HepG2 (cell line): ENCODE measurements around the gene TUFM. TPM values are rescaled to one million over a fixed set of nuclear protein-coding genes. Genes with fewer than 3 reads are reported as not detected.
A peak's percentile ranks its signal among the peaks of the same experiment; 100 is the strongest.

Source experiments
- ATF2 ChIP-seq: sonication (generic); formaldehyde crosslinking; IDR thresholded peaks from 2 replicates; pipeline ENCODE4 v1.4.0; 2020; ENCODE audit warnings: missing genetic modification reagents
- HMG20A ChIP-seq: IDR thresholded peaks from 2 replicates; pipeline ENCODE4 v1.6.1; 2016; ENCODE audit warnings: borderline replicate concordance
- HNF4G ChIP-seq, 2 experiments: sonication (generic) in 1 of 2; formaldehyde crosslinking in 1 of 2; IDR thresholded peaks; 2 replicates each; pipeline versions ENCODE4 v1.4.0 to v1.6.1; 2011 to 2020; ENCODE audit warnings: borderline replicate concordance in 2 of 2, low read depth in 2 of 2, mild to moderate bottlenecking in 2 of 2, low read length in 1 of 2, missing genetic modification reagents in 1 of 2, moderate library complexity in 1 of 2
- IKZF1 ChIP-seq: fragments of 450-650 bp; IDR thresholded peaks from 2 replicates; pipeline ENCODE4 v1.7.1; 2016
- IRX3 ChIP-seq: sonication (generic); formaldehyde crosslinking; IDR thresholded peaks from 2 replicates; pipeline ENCODE4 v1.8.1; 2023; ENCODE audit warnings: mild to moderate bottlenecking, low read depth, missing genetic modification reagents, borderline replicate concordance
- JARID2 ChIP-seq: sonication (generic); formaldehyde crosslinking; IDR thresholded peaks from 2 replicates; pipeline ENCODE4 v1.8.1; 2023; ENCODE audit warnings: missing genetic modification reagents, inconsistent platforms; ENCODE audit not compliant: insufficient replicate concordance
- KDM5A ChIP-seq: fragments of 200-600 bp; sonication (generic); IDR thresholded peaks from 2 replicates; pipeline ENCODE4 v1.7.0; 2018; ENCODE audit warnings: antibody characterized with exemption, mild to moderate bottlenecking, low read length, borderline replicate concordance
- MEIS2 ChIP-seq: sonication (generic); formaldehyde crosslinking; IDR thresholded peaks from 2 replicates; pipeline ENCODE4 v1.9.0; 2021; ENCODE audit warnings: mild to moderate bottlenecking, missing genetic modification reagents
- RFX3 ChIP-seq: IDR thresholded peaks from 2 replicates; pipeline ENCODE4 v1.6.1; 2016; ENCODE audit warnings: missing biosample characterization, missing genetic modification reagents
- SOX13 ChIP-seq, 3 experiments: fragments of 450-650 bp in 1 of 3; sonication (generic) in 1 of 3; formaldehyde crosslinking in 1 of 3; IDR thresholded peaks in 2 of 3; conservative IDR thresholded peaks in 1 of 3; 2 replicates each; pipeline versions ENCODE4 v1.5.0 to v1.6.1; 2016 to 2020; ENCODE audit warnings: antibody characterized with exemption in 1 of 3, mild to moderate bottlenecking in 1 of 3, missing compliant biosample characterization in 1 of 3, missing genetic modification reagents in 1 of 3, moderate library complexity in 1 of 3
- TRIM24 ChIP-seq: sonication (generic); formaldehyde crosslinking; IDR thresholded peaks from 2 replicates; pipeline ENCODE4 v1.8.0; 2022; ENCODE audit warnings: mild to moderate bottlenecking, missing genetic modification reagents
- ZNF205 ChIP-seq: IDR thresholded peaks from 2 replicates; pipeline ENCODE4 v1.6.1; 2018; ENCODE audit warnings: missing biosample characterization, missing genetic modification reagents
- polyA plus RNA-seq, 8 experiments: library from polyadenylated mRNA; depleted of rRNA in 3 of 8; stranded (reverse) in 7 of 8; unstranded in 1 of 8; fragments of >200 nt; fragmentation: Illumina TruSeq in 4 of 8; extraction: Trizol in 4 of 8; gene quantifications; 2 replicates each; pipeline versions ENCODE4 v1.2.1 to v1.2.3, GENCODE V29; 2011 to 2016; ENCODE audit warnings: low read depth in 4 of 8, missing spikeins in 1 of 8, mixed read lengths in 1 of 8; ENCODE audit not compliant: insufficient read depth in 1 of 8
- total RNA-seq, 5 experiments: library from RNA; depleted of rRNA; stranded (reverse); fragments of >200 nt; fragmentation: Illumina TruSeq; extraction: Trizol; gene quantifications; 2 replicates each; pipeline ENCODE4 v1.2.3, GENCODE V29; 2016; ENCODE audit warnings: low read depth in 1 of 5
- TF ChIP-seq, protein P1 (sequence below): sonication (generic); formaldehyde crosslinking; IDR thresholded peaks from 2 replicates; pipeline ENCODE4 v1.5.0; 2020; ENCODE audit warnings: mild to moderate bottlenecking, missing genetic modification reagents
- TF ChIP-seq, protein P2 (sequence below): sonication (generic); formaldehyde crosslinking; IDR thresholded peaks from 2 replicates; pipeline ENCODE4 v1.5.1; 2020; ENCODE audit warnings: missing genetic modification reagents, mild to moderate bottlenecking, borderline replicate concordance

The TUFM gene
- total and polyA plus RNA-seq, 2 of the 13 experiments (the other 11 are each of a cell fraction or from before 2014, with no cell fraction given), result 206 to 298 TPM

DNA sequence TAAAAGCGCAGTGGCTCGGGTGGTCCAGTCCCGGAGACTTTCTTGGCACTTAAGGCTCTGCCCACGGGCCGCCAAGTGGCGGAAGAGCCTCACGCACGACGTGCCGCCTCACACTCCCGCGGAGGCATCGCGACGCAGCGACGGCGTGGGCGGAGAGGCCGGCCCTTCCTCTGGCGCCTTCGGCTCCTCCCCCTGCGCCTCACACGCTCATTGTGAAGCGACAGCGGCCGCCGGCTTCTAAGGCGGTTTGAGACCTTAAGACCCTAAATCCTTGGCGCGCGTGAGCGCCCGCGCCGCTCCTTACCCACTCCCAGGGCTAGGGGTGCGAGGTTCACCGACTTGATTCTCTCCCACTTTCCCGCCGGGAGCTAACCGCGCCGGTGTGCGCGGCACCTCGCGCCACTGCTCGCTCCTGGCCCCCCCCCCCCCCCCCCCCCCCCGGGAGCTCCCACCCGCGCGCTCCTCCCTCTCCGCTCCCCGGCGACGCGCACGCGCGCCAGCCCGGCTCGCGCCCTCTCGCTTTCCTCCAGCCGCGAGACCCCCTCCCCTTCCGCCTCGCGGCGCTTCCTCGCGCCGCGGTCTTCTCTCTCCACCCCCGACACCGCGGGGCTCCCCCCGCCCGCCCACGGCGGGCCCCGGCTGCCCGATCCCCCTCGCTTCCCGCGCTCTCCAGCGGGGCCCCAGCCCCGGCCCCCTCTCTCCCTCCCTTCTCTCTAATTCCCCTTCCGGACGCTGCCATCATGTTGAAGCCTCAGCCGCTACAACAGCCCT is 23.4 kb downstream of the TUFM start, which contains the start of gene ATXN2L (continued):
- TF ChIP-seq IRX3 (CRISPR knock-in tag) (peak; percentile 57; the same call in 1 of the 2 replicates), ATF2 (CRISPR knock-in tag) (peak; percentile 88), RFX3 (CRISPR knock-in tag) (no peak; the same call in 1 of the 2 replicates), TRIM24 (CRISPR knock-in tag) (no peak), HMG20A (CRISPR knock-in tag) (peak; percentile 37), KDM5A (peak; percentile 45; the same call in 1 of the 2 replicates), IKZF1 (no peak), HNF4G (IDR thresholded peaks at IDR 0.05; ENCODE audit: borderline replicate concordance, low read depth, low read length) (no peak), HNF4G (CRISPR knock-in tag; IDR thresholded peaks at IDR 0.05; ENCODE audit: borderline replicate concordance, low read depth) (0 out of 2 replicates have a peak, but pooled peaks have one; percentile 49), MEIS2 (CRISPR knock-in tag) (peak; percentile 86; the same call in 1 of the 2 replicates), JARID2 (CRISPR knock-in tag) (peak; percentile 96), ZNF205 (CRISPR knock-in tag) (peak; percentile 88; the same call in 1 of the 2 replicates), SOX13 (IDR thresholded peaks at IDR 0.05) (no peak), SOX13 (CRISPR knock-in tag; conservative IDR thresholded peaks at IDR 0.05 in 1 of 2, IDR thresholded peaks at IDR 0.05 in 1 of 2) (peak; percentile 19 to 81; a peak in 2 of 4 replicates)
- TF ChIP-seq, protein P1, sequence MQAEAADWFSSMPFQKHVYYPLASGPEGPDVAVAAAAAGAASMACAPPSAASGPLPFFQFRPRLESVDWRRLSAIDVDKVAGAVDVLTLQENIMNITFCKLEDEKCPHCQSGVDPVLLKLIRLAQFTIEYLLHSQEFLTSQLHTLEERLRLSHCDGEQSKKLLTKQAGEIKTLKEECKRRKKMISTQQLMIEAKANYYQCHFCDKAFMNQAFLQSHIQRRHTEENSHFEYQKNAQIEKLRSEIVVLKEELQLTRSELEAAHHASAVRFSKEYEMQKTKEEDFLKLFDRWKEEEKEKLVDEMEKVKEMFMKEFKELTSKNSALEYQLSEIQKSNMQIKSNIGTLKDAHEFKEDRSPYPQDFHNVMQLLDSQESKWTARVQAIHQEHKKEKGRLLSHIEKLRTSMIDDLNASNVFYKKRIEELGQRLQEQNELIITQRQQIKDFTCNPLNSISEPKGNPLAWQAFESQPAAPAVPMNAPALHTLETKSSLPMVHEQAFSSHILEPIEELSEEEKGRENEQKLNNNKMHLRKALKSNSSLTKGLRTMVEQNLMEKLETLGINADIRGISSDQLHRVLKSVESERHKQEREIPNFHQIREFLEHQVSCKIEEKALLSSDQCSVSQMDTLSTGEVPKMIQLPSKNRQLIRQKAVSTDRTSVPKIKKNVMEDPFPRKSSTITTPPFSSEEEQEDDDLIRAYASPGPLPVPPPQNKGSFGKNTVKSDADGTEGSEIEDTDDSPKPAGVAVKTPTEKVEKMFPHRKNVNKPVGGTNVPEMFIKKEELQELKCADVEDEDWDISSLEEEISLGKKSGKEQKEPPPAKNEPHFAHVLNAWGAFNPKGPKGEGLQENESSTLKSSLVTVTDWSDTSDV (CRISPR knock-in tag), result peak; percentile 69; the same call in 1 of the 2 replicates
- TF ChIP-seq, protein P2, sequence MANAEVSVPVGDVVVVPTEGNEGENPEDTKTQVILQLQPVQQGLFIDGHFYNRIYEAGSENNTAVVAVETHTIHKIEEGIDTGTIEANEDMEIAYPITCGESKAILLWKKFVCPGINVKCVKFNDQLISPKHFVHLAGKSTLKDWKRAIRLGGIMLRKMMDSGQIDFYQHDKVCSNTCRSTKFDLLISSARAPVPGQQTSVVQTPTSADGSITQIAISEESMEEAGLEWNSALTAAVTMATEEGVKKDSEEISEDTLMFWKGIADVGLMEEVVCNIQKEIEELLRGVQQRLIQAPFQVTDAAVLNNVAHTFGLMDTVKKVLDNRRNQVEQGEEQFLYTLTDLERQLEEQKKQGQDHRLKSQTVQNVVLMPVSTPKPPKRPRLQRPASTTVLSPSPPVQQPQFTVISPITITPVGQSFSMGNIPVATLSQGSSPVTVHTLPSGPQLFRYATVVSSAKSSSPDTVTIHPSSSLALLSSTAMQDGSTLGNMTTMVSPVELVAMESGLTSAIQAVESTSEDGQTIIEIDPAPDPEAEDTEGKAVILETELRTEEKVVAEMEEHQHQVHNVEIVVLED (CRISPR knock-in tag), result peak; percentile 100
